HG03025 (cell line): ENCODE results near the gene GANAB.
"Not testable (repeated sequence)": the region's sequence is repeated elsewhere in the genome, so short reads cannot be mapped to it uniquely, and the experiment has no call there.

Experiments used
- ATAC-seq: cut with Tn5 transposase; IDR thresholded peaks from one replicate; pipeline ENCODE4 v1.9.1; 2021; ENCODE audit warnings: mild to moderate bottlenecking, moderate library complexity; ENCODE audit not compliant: unreplicated experiment, low FRiP score

The GANAB gene

GRCh38 chr11:62603072-62603408, 43.4 kb downstream of the GANAB start:
- ATAC-seq = no peak

GRCh38 chr11:62602141-62603071, 44.0 kb downstream of the GANAB start:
- ATAC-seq = no peak

- ATAC-seq = peak; percentile 62
Observed at GRCh38 chr11:62601372-62602140, 44.9 kb downstream of the GANAB start, which contains the start of gene MTA2. TSS of gene MTA2 (minus strand) at chr11:62601865. CDS start at chr11:62601450, 415 bp downstream.

- no peak for ATAC-seq
Observed at GRCh38 chr11:62601122-62601371, 45.4 kb downstream of the GANAB start.

- ATAC-seq = no peak
Observed at GRCh38 chr11:62600367-62601121, 45.9 kb downstream of the GANAB start.

- ATAC-seq = no peak
Observed at GRCh38 chr11:62599901-62600300, 46.5 kb downstream of the GANAB start.

GRCh38 chr11:62599069-62599696, 47.2 kb downstream of the GANAB start:
- no peak for ATAC-seq

- ATAC-seq = no peak
Observed at GRCh38 chr11:62595124-62595523, 51.3 kb downstream of the GANAB start.

- ATAC-seq = no peak
Observed at GRCh38 chr11:62593434-62594044, 52.9 kb downstream of the GANAB start.

- no peak for ATAC-seq
Observed at GRCh38 chr11:62592989-62593421, 53.4 kb downstream of the GANAB start.

- no peak for ATAC-seq
Observed at GRCh38 chr11:62592146-62592815, 54.1 kb downstream of the GANAB start.

GRCh38 chr11:62591448-62592145, 54.8 kb downstream of the GANAB start, which contains the start of gene TUT1:
TSS of gene TUT1 (minus strand) at chr11:62591523. CDS start at chr11:62591485, 38 bp downstream.
- ATAC-seq = peak; percentile 82

GRCh38 chr11:62588966-62589637, 57.3 kb downstream of the GANAB start:
- no peak for ATAC-seq

- not testable (repeated sequence) for ATAC-seq
Observed at GRCh38 chr11:62585356-62585755, 61.1 kb downstream of the GANAB start.

GRCh38 chr11:62581735-62582134, 64.7 kb downstream of the GANAB start:
- ATAC-seq = not testable (repeated sequence)

GRCh38 chr11:62580959-62581715, 65.3 kb downstream of the GANAB start:
- no peak for ATAC-seq

GRCh38 chr11:62579252-62579651, 67.2 kb downstream of the GANAB start:
- no peak for ATAC-seq

- no peak for ATAC-seq
Observed at GRCh38 chr11:62578541-62578940, 67.9 kb downstream of the GANAB start.
